ENCODE results near the gene LCE2B.

DNA sequence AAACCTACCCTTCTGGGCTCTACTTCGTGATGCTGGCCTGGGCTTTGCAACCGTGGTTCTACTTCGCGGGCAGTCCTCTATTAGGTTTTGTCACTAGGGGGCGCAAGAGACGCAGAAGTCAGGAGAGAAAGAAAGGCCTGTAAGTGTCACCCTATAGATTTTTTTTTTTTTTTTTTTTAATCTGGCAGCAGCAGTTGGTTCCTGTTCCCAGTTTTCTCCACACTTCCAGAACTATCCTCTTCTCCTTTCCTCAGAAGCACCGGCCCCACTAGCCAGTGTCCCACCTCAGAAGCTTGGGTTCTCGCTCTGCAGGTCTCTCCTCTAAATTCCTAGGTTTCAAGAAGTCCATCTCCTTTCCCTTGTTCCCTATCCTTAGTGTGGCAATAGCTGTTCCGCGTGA lies 31.8 kb upstream of the LCE2B start:
- no peak for TF ChIP-seq SP1 (IDR thresholded peaks at IDR 0.05)
- no peak for TF ChIP-seq SUZ12 (IDR thresholded peaks at IDR 0.05)
- TF ChIP-seq CTBP1 (IDR thresholded peaks at IDR 0.05; ENCODE audit: borderline replicate concordance) = no peak
- no peak for TF ChIP-seq BHLHE40 (IDR thresholded peaks at IDR 0.05; ENCODE audit: borderline replicate concordance)
- TF ChIP-seq FOXM1 (IDR thresholded peaks at IDR 0.05; ENCODE audit: borderline replicate concordance) = no peak
- TF ChIP-seq NFRKB (IDR thresholded peaks at IDR 0.05) = no peak
- peak; percentile 92 for TF ChIP-seq ZNF384 (IDR thresholded peaks at IDR 0.05)
- TF ChIP-seq L3MBTL2 (conservative IDR thresholded peaks at IDR 0.05) = no peak
- no peak for TF ChIP-seq ARNT (IDR thresholded peaks at IDR 0.05)
- TF ChIP-seq TARDBP (IDR thresholded peaks at IDR 0.05) = no peak
- no peak for TF ChIP-seq LEF1 (IDR thresholded peaks at IDR 0.05; ENCODE audit: borderline replicate concordance)
- TF ChIP-seq HDGF (IDR thresholded peaks at IDR 0.05; ENCODE audit: borderline replicate concordance) = no peak
- TF ChIP-seq FOXK2 (IDR thresholded peaks at IDR 0.05) = no peak
- TF ChIP-seq ELF4 (IDR thresholded peaks at IDR 0.05) = no peak
